Measurements from ENCODE around the gene PLEKHM3.

- TF ChIP-seq POLR2A (IDR thresholded peaks at IDR 0.05): no peak
- no peak for TF ChIP-seq EP300 (IDR thresholded peaks at IDR 0.05)
- no peak for TF ChIP-seq CTCF (IDR thresholded peaks at IDR 0.05)
These were observed 200.0 kb downstream of the PLEKHM3 start for GRCh38 chr2:207825045-207825954.
